PC-9 (cell line): ENCODE data around the gene RAF1. TPM values are rescaled to one million over a fixed set of nuclear protein-coding genes. Genes with fewer than 3 reads are reported as not detected.
A peak's percentile ranks its signal among the peaks of the same experiment; 100 is the strongest.

Experiments used
- BruUV-seq: library from RNA; stranded (reverse); fragments of 400-500 nt; replicated peaks from 2 replicates; lab custom pipeline; 2021; lab: Mats Ljungman, UMichigan
- CTCF ChIA-PET: fragments of 300-600 bp; sonication (Branson Sonifier 250); formaldehyde crosslinking; loops from one replicate; lab custom pipeline; 2022; ENCODE audit warnings: antibody characterized with exemption; lab: Charles Lee
- POLR2A ChIA-PET: fragments of 300-600 bp; sonication (Branson Sonifier 250); formaldehyde crosslinking; loops from one replicate; lab custom pipeline; 2022; ENCODE audit warnings: antibody characterized with exemption; ENCODE audit not compliant: unreplicated experiment; lab: Charles Lee
- DNase-seq, 2 experiments: peaks; one replicate each; pipeline versions ENCODE4 v3.0.0 to v3.0.0-alpha.2; 2015 to 2022; ENCODE audit warnings: mixed read lengths in 1 of 2
- H2AFZ ChIP-seq: fragments of 200-600 bp; sonication (generic); 2 replicates; pipeline ENCODE4 v1.8.1; 2017; ENCODE audit warnings: antibody characterized with exemption
- H3F3A ChIP-seq: fragments of 200-600 bp; sonication (generic); 2 replicates; pipeline ENCODE4 v1.8.1; 2017; ENCODE audit warnings: antibody characterized with exemption, mild to moderate bottlenecking, low read depth; ENCODE audit not compliant: insufficient read depth
- H3K27ac ChIP-seq: fragments of 200-600 bp; sonication (generic); 2 replicates; pipeline ENCODE4 v1.6.1; 2016; ENCODE audit warnings: mixed run types
- H3K27me3 ChIP-seq: fragments of 200-600 bp; sonication (generic); 2 replicates; pipeline ENCODE4 v1.6.1; 2016; ENCODE audit warnings: low read depth, mixed run types; ENCODE audit not compliant: insufficient read depth
- H3K36me3 ChIP-seq: fragments of 200-600 bp; sonication (generic); 2 replicates; pipeline ENCODE4 v1.6.1; 2016; ENCODE audit warnings: low read depth, mixed run types
- H3K4me1 ChIP-seq: fragments of 200-600 bp; sonication (generic); replicated peaks from 2 replicates; pipeline ENCODE4 v1.6.1; 2016; ENCODE audit warnings: mixed run types; ENCODE audit not compliant: insufficient read depth
- H3K4me2 ChIP-seq: fragments of 200-600 bp; sonication (generic); 2 replicates; pipeline ENCODE4 v1.6.1; 2017; ENCODE audit warnings: mixed run types
- H3K4me3 ChIP-seq: fragments of 200-600 bp; sonication (generic); 2 replicates; pipeline ENCODE4 v1.6.1; 2016; ENCODE audit warnings: mixed run types
- H3K79me2 ChIP-seq: fragments of 200-600 bp; sonication (generic); 2 replicates; pipeline ENCODE4 v1.6.1; 2017; ENCODE audit warnings: low read depth, mixed run types
- H3K9me2 ChIP-seq: fragments of 200-600 bp; sonication (generic); 2 replicates; pipeline ENCODE4 v1.8.1; 2017; ENCODE audit warnings: mild to moderate bottlenecking; ENCODE audit not compliant: insufficient read depth
- H3K9me3 ChIP-seq: fragments of 200-600 bp; sonication (generic); 2 replicates; pipeline ENCODE4 v1.8.1; 2016; ENCODE audit warnings: low read depth; ENCODE audit not compliant: insufficient read depth
- H4K20me1 ChIP-seq: fragments of 200-600 bp; sonication (generic); 2 replicates; pipeline ENCODE4 v1.8.1; 2017; ENCODE audit not compliant: insufficient read depth
- CTCF ChIP-seq: fragments of 200-600 bp; sonication (generic); conservative IDR thresholded peaks from 2 replicates; pipeline ENCODE4 v1.6.1; 2017; ENCODE audit warnings: mixed run types, antibody characterized with exemption, mild to moderate bottlenecking, moderate library complexity
- EZH2 ChIP-seq: fragments of 200-600 bp; sonication (generic); IDR thresholded peaks from 2 replicates; pipeline ENCODE4 v1.8.0; 2017; ENCODE audit warnings: antibody characterized with exemption, low read depth
- intact Hi-C: fragments of 100-400 bp; cut with micrococcal nuclease; formaldehyde crosslinking; loops from one replicate; pipeline ENCODE4 v1.10.0; 2022; ENCODE audit not compliant: unreplicated experiment
- total RNA-seq: library from RNA; stranded (reverse); gene quantifications from 2 replicates; pipeline ENCODE4 v1.2.3, GENCODE V29; 2021

The RAF1 gene
- total RNA-seq, 1 experiment from 2014 or later, result 72.4 TPM

DNA sequence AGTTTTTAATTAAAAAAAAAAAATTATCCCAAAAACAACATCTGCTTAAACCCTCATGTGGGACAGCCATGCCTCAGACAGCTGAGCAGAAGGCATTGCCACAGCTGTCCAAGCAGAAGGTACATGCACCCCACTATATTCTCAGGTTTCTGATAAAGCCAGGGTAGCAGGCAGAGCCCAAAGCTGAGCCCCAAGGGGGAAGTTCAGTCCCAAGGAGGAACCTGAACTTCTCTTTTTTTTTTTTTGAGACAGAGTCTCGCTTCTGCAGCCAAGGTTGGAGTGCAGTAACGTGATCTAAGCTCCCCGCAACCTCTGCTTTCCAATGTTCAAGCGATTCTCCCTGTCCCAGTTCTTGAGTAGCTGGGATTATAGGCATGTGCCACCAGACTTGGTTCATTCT lies 73.8 kb downstream of the RAF1 start:
- H3K9me2 ChIP-seq, result no peaks in the 10 kb centered on the region
- H3K9me3 ChIP-seq, result no peaks in the 10 kb centered on the region
- H3K27me3 ChIP-seq, result no peaks in the 10 kb centered on the region
- peaks cover 21% of the 10 kb centered on the region; the same call in 1 of the 2 replicates for H3F3A ChIP-seq
- no TSS peak for BruUV-seq
- ChIA-PET POLR2A (no interaction called here), CTCF (no interaction called here)
- H3K79me2 ChIP-seq, result no peaks in the 10 kb centered on the region
- H3K4me1 ChIP-seq, result no peaks in the 10 kb centered on the region
- intact Hi-C loops, result no loop called here
- no peak for DNase-seq
- H4K20me1 ChIP-seq, result no peaks in the 10 kb centered on the region
- no peak overlapping the region for H2AFZ ChIP-seq
- H3K4me2 ChIP-seq, result no peak overlapping the region
- peaks cover 33% of the 10 kb centered on the region for H3K36me3 ChIP-seq
- H3K27ac ChIP-seq, result no peak overlapping the region
- TF ChIP-seq CTCF (no peak), EZH2 (no peak)
- no peak overlapping the region for H3K4me3 ChIP-seq

GRCh38 chr3:12588039-12589009 lies 75.6 kb downstream of the RAF1 start:
- ChIA-PET POLR2A (interaction anchor here (0.6 to 0.9 kb wide), 3 partner anchors 19 to 1110 kb away, joined by 3 read pairs; no protein-coding TSS in a partner anchor), CTCF (interaction anchor here (0.5 kb wide), 1 partner anchor 123 kb away, joined by 4 read pairs; no protein-coding TSS in a partner anchor)
- BruUV-seq, result no TSS peak
- no peaks in the 10 kb centered on the region for H3K9me2 ChIP-seq
- no peak overlapping the region for H3K27ac ChIP-seq
- H3K79me2 ChIP-seq, result no peaks in the 10 kb centered on the region
- H3K4me2 ChIP-seq, result no peak overlapping the region
- H3K36me3 ChIP-seq, result peaks cover 47% of the 10 kb centered on the region
- no peak overlapping the region for H2AFZ ChIP-seq
- TF ChIP-seq CTCF, result no peak
- no peak for TF ChIP-seq EZH2
- H3K27me3 ChIP-seq, result no peaks in the 10 kb centered on the region
- no peaks in the 10 kb centered on the region for H3K9me3 ChIP-seq
- H4K20me1 ChIP-seq, result peaks cover 15% of the 10 kb centered on the region
- DNase-seq, result no peak
- no peak overlapping the region for H3K4me3 ChIP-seq
- intact Hi-C loops, result no loop called here
- H3F3A ChIP-seq, result peaks cover 27% of the 10 kb centered on the region; the same call in 1 of the 2 replicates
- H3K4me1 ChIP-seq, result no peaks in the 10 kb centered on the region

DNA sequence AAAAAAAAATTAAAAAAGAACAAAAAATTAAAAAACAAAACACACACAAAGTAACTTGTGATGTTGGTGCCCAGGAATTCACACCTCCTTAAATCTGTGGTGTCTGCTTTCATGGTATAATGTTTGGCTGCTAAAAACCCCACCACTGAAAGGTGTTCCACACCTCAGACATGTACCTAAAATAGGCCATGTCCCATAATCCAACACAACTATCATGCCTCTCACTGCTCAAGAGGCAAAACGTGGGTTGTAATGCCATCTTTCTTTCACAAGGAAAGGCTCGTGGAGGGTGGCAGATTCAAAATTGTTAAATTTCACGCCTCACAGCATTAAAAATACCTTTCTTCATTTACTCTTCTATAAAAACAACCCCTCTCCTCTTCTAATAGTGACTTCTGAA lies 77.5 kb downstream of the RAF1 start:
- Histone ChIP-seq H2AFZ (no peak overlapping the region), H3K36me3 (peaks cover 59% of the 10 kb centered on the region), H3K27me3 (no peaks in the 10 kb centered on the region), H3K4me2 (no peak overlapping the region), H3F3A (peaks cover 38% of the 10 kb centered on the region; the same call in 1 of the 2 replicates), H3K9me3 (no peaks in the 10 kb centered on the region), H3K4me1 (no peaks in the 10 kb centered on the region), H3K79me2 (no peaks in the 10 kb centered on the region), H4K20me1 (peaks cover 23% of the 10 kb centered on the region), H3K9me2 (no peaks in the 10 kb centered on the region), H3K4me3 (no peak overlapping the region), H3K27ac (0 out of 2 replicates have a peak overlapping the region, but pooled peaks have one; percentile 4)
- no TSS peak for BruUV-seq
- no peak for TF ChIP-seq CTCF
- TF ChIP-seq EZH2, result no peak
- POLR2A ChIA-PET, result interaction anchor here (0.6 kb wide), 1 partner anchor 77 kb away, joined by 3 read pairs; no protein-coding TSS in a partner anchor
- CTCF ChIA-PET, result no interaction called here
- intact Hi-C loops, result no loop called here
- DNase-seq, result no peak
